H1 (cell line): ENCODE data around the gene ATXN7. TPM values are rescaled to one million over a fixed set of nuclear protein-coding genes. Genes with fewer than 3 reads are reported as not detected.

Experiments used
- CHD2 ChIP-seq: IDR thresholded peaks from 2 replicates; pipeline ENCODE4 v1.6.1; 2012; ENCODE audit warnings: low read length, improper control_type of control experiment
- TBP ChIP-seq: IDR thresholded peaks from 2 replicates; pipeline ENCODE4 v1.6.1; 2011; ENCODE audit warnings: low read depth, low read length, improper control_type of control experiment
- polyA plus RNA-seq, 7 experiments: library from polyadenylated mRNA; depleted of rRNA in 3 of 7; stranded (reverse) in 5 of 7; unstranded in 2 of 7; fragments of >200 nt in 5 of 7; fragments of 200-250 nt in 2 of 7; gene quantifications; 1 replicate in 5 of 7; 2 replicates in 1 of 7; 4 replicates in 1 of 7; pipeline versions ENCODE4 v1.2.1 to v1.2.3, GENCODE V29; 2011 to 2013; ENCODE audit warnings: missing spikeins in 2 of 7, mixed read lengths in 2 of 7
- total RNA-seq: library from RNA; stranded (reverse); fragmentation: NEBNext Ultra II Directional; extraction: Animal tissue kit (Norgen Biotek cat#: 25700); gene quantifications from 2 replicates; pipeline ENCODE4 v1.2.1, GENCODE V29; 2021
- TF ChIP-seq, protein P1 (sequence below), 3 experiments: IDR thresholded peaks; 1 replicate in 2 of 3; 2 replicates in 1 of 3; pipeline versions ENCODE4 v1.5.1 to v1.6.1; 2011; ENCODE audit warnings: low read length in 3 of 3, mild to moderate bottlenecking in 3 of 3, inconsistent platforms in 2 of 3, low read depth in 1 of 3, moderate library complexity in 1 of 3; ENCODE audit not compliant: insufficient read depth in 1 of 3; ENCODE audit errors: control extremely low read depth in 1 of 3

Gene ATXN7
- total and polyA plus RNA-seq, 2 of the 8 experiments (the other 6 are each of a cell fraction or from before 2014, with no cell fraction given): 15.5 to 16.8 TPM

DNA sequence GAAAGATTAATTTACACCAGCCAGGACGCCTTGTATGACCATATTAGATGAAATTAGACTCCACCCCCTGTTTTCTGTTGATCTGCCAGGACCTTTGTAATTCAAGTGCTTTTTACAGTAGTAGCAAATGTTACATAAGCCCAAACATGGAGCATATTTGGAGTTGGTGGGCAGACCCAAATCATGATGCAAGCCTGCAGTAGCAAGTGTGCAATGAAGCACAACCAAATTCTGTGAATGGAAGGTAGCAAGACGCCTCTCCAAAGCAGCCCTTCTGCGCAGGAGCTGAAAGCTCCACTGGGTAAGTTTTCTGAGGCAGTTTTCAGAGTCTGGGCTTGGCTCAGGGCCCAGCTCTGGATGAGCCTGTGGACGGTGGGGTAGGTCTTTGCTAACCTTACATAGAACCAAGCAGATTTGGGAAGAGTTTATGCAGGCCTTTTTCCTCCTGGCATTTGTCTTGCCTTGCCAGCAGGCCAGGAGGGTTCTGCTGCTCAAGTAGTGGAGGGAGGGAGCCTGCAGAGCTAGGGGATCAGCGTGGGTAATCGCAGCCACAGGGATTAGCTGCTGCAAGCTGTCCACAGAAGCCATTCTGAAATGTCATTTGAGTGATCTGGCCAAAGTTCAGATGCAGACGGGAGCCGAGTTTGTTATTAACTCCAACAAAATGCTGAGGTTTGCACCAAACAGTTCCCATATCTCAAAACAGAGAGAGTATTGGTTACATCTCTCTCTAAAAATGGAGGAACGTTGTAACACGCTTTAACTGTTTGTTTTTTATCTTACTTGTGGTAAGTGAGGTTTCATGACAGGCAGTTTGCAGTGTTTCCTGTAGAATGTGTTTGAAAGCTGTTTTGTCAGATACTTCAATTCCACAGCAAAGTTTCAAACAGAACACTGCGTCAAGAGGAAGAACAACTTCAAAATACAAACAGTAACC is 104.3 kb downstream of the ATXN7 start (continued):
- TF ChIP-seq TBP: no peak
- no peak for TF ChIP-seq CHD2
- TF ChIP-seq, protein P1, sequence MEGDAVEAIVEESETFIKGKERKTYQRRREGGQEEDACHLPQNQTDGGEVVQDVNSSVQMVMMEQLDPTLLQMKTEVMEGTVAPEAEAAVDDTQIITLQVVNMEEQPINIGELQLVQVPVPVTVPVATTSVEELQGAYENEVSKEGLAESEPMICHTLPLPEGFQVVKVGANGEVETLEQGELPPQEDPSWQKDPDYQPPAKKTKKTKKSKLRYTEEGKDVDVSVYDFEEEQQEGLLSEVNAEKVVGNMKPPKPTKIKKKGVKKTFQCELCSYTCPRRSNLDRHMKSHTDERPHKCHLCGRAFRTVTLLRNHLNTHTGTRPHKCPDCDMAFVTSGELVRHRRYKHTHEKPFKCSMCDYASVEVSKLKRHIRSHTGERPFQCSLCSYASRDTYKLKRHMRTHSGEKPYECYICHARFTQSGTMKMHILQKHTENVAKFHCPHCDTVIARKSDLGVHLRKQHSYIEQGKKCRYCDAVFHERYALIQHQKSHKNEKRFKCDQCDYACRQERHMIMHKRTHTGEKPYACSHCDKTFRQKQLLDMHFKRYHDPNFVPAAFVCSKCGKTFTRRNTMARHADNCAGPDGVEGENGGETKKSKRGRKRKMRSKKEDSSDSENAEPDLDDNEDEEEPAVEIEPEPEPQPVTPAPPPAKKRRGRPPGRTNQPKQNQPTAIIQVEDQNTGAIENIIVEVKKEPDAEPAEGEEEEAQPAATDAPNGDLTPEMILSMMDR (IDR thresholded peaks at IDR 0.05; ENCODE audit: control extremely low read depth in 1 of 3, insufficient read depth in 1 of 3, low read depth in 1 of 3, low read length in 3 of 3): no peak
